Loucy (cell line): ENCODE data around the gene ZNF226.
"Not testable (repeated sequence)": the region's sequence is repeated elsewhere in the genome, so short reads cannot be mapped to it uniquely, and the experiment has no call there.

Source experiments
- H2AFZ ChIP-seq: fragments of 200-600 bp; sonication (generic); 2 replicates; pipeline ENCODE4 v1.6.0; 2016; ENCODE audit warnings: antibody characterized with exemption, mild to moderate bottlenecking, low read length, moderate library complexity
- H3F3A ChIP-seq: fragments of 200-600 bp; 2 replicates; pipeline ENCODE4 v1.6.0; 2016; ENCODE audit warnings: antibody characterized with exemption, low read depth, mild to moderate bottlenecking
- H3K27me3 ChIP-seq: fragments of 200-600 bp; sonication (generic); 2 replicates; pipeline ENCODE4 v1.6.1; 2014; ENCODE audit warnings: low read length, mild to moderate bottlenecking; ENCODE audit not compliant: insufficient read depth, poor library complexity, severe bottlenecking
- H3K36me3 ChIP-seq: fragments of 200-600 bp; sonication (generic); 2 replicates; pipeline ENCODE4 v1.6.1; 2016; ENCODE audit warnings: low read length; ENCODE audit not compliant: insufficient read depth
- H3K4me1 ChIP-seq: fragments of 200-600 bp; sonication (generic); 2 replicates; pipeline ENCODE4 v1.5.1; 2014; ENCODE audit warnings: low read length, mild to moderate bottlenecking; ENCODE audit not compliant: insufficient read depth, poor library complexity, severe bottlenecking
- H3K4me2 ChIP-seq: fragments of 200-600 bp; sonication (generic); 2 replicates; pipeline ENCODE4 v1.6.0; 2014; ENCODE audit warnings: antibody characterized with exemption, low read length, low read depth, mild to moderate bottlenecking; ENCODE audit not compliant: poor library complexity, severe bottlenecking
- H3K4me3 ChIP-seq: fragments of 200-600 bp; sonication (generic); 2 replicates; pipeline ENCODE4 v1.5.1; 2014; ENCODE audit warnings: low read length, mild to moderate bottlenecking, mixed read lengths; ENCODE audit not compliant: poor library complexity, severe bottlenecking
- H3K79me2 ChIP-seq: fragments of 200-600 bp; sonication (generic); 2 replicates; pipeline ENCODE4 v1.6.1; 2014; ENCODE audit warnings: low read length; ENCODE audit not compliant: insufficient read depth
- H3K9ac ChIP-seq: fragments of 200-600 bp; sonication (generic); 2 replicates; pipeline ENCODE4 v1.6.0; 2014; ENCODE audit warnings: mild to moderate bottlenecking, low read depth, low read length, moderate library complexity; ENCODE audit not compliant: poor library complexity, severe bottlenecking
- H3K9me2 ChIP-seq: fragments of 200-600 bp; sonication (generic); replicated peaks from 2 replicates; pipeline ENCODE4 v1.6.1; 2016; ENCODE audit warnings: low read depth, low read length, mixed read lengths
- H3K9me3 ChIP-seq: fragments of 200-600 bp; sonication (generic); 2 replicates; pipeline ENCODE4 v1.6.1; 2014; ENCODE audit warnings: mild to moderate bottlenecking, antibody characterized with exemption, low read length, low read depth; ENCODE audit not compliant: insufficient read depth
- H4K20me1 ChIP-seq: fragments of 200-600 bp; sonication (generic); 2 replicates; pipeline ENCODE4 v1.6.0; 2014; ENCODE audit warnings: antibody characterized with exemption, low read length, mild to moderate bottlenecking; ENCODE audit not compliant: insufficient read depth, poor library complexity, severe bottlenecking
- CTCF ChIP-seq: fragments of 200-600 bp; sonication (generic); conservative IDR thresholded peaks from 2 replicates; pipeline ENCODE4 v1.5.1; 2014; ENCODE audit warnings: mild to moderate bottlenecking, antibody characterized with exemption, low read length
- EZH2phosphoT487 ChIP-seq: fragments of 200-600 bp; IDR thresholded peaks from 2 replicates; pipeline ENCODE4 v1.6.1; 2018; ENCODE audit warnings: antibody characterized with exemption, mild to moderate bottlenecking, moderate library complexity, borderline replicate concordance

ZNF226 gene

GRCh38 chr19:44164673-44165512 is at the start of gene ZNF226:
TSS of gene ZNF226 (plus strand) at chr19:44165100. CDS start at chr19:44170081, 4,981 bp downstream.
- H3K9me2 ChIP-seq, result no peaks in the 10 kb centered on the region
- no peaks in the 10 kb centered on the region for H3F3A ChIP-seq
- H2AFZ ChIP-seq, result peak within 1 kb of the TSS; percentile 97
- peaks cover 16% of the 10 kb centered on the region for H3K27me3 ChIP-seq
- H3K9me3 ChIP-seq, result no peaks in the 10 kb centered on the region
- peaks cover 16% of the 10 kb centered on the region for H4K20me1 ChIP-seq
- H3K4me2 ChIP-seq, result peak within 1 kb of the TSS; percentile 99
- peaks cover 42% of the 10 kb centered on the region for H3K4me1 ChIP-seq
- H3K4me3 ChIP-seq, result peak within 1 kb of the TSS; percentile 85
- H3K79me2 ChIP-seq, result peaks cover 47% of the 10 kb centered on the region
- H3K36me3 ChIP-seq, result peaks cover under 1% of the 10 kb centered on the region; the same call in 1 of the 2 replicates
- no peak for TF ChIP-seq CTCF
- TF ChIP-seq EZH2phosphoT487, result no peak
- H3K9ac ChIP-seq, result peak within 1 kb of the TSS; percentile 85

- H3K9me3 ChIP-seq, H3K9ac ChIP-seq, H3K36me3 ChIP-seq, H3K4me3 ChIP-seq, H3K4me1 ChIP-seq, H3K27me3 ChIP-seq, H3F3A ChIP-seq, H3K79me2 ChIP-seq, H3K9me2 ChIP-seq, H2AFZ ChIP-seq, H3K4me2 ChIP-seq, H4K20me1 ChIP-seq: not testable (repeated sequence)
These were observed 43.7 kb upstream of the ZNF226 start for GRCh38 chr19:44121162-44121561.

- Histone ChIP-seq H3F3A (no peaks in the 10 kb centered on the region), H3K36me3 (peaks cover 23% of the 10 kb centered on the region; the same call in 1 of the 2 replicates), H3K79me2 (no peaks in the 10 kb centered on the region), H3K9me2 (no peaks in the 10 kb centered on the region), H3K4me2 (no peak overlapping the region), H3K4me3 (no peak overlapping the region), H3K4me1 (no peaks in the 10 kb centered on the region), H3K9me3 (no peaks in the 10 kb centered on the region), H3K9ac (no peak overlapping the region), H4K20me1 (no peaks in the 10 kb centered on the region), H2AFZ (no peak overlapping the region), H3K27me3 (no peaks in the 10 kb centered on the region)
- no peak for TF ChIP-seq CTCF
- no peak for TF ChIP-seq EZH2phosphoT487
These were observed 32.9 kb upstream of the ZNF226 start for GRCh38 chr19:44131955-44132354.
